ENCODE data around the gene TSPAN11.

The TSPAN11 gene

GRCh38 chr12:31029916-31030562 lies 103.5 kb downstream of the TSPAN11 start:
- in situ Hi-C loops (cut with HindIII; ENCODE audit: low sequenced_read_pairs): no loop called here
- TF ChIP-seq CTCF (IDR thresholded peaks at IDR 0.05; ENCODE audit: low read depth, low read length, missing control alignments): no peak

GRCh38 chr12:31031951-31032335 lies 105.4 kb downstream of the TSPAN11 start:
- in situ Hi-C loops (cut with HindIII; ENCODE audit: low sequenced_read_pairs): no loop called here
- no peak overlapping the region for H3K4me3 ChIP-seq (ENCODE audit: low read depth, low read length)
- no peak for TF ChIP-seq CTCF (IDR thresholded peaks at IDR 0.05; ENCODE audit: low read depth, low read length, missing control alignments)
- no peak for DNase-seq (ENCODE audit: low read depth)

More at GRCh38 chr12:31029916-31030562, 103.5 kb downstream of the TSPAN11 start:
- no peak overlapping the region for H3K4me3 ChIP-seq (ENCODE audit: low read depth, low read length)
- DNase-seq (ENCODE audit: low read depth): no peak

GRCh38 chr12:31033146-31033545 lies 106.6 kb downstream of the TSPAN11 start:
- no peak for DNase-seq (ENCODE audit: low read depth)
- no peak for TF ChIP-seq CTCF (IDR thresholded peaks at IDR 0.05; ENCODE audit: low read depth, low read length, missing control alignments)
- no peak overlapping the region for H3K4me3 ChIP-seq (ENCODE audit: low read depth, low read length)
- in situ Hi-C loops (cut with HindIII; ENCODE audit: low sequenced_read_pairs): no loop called here

- in situ Hi-C loops (cut with HindIII; ENCODE audit: low sequenced_read_pairs): no loop called here
- peak; percentile 36 for DNase-seq (ENCODE audit: low read depth)
- TF ChIP-seq CTCF (IDR thresholded peaks at IDR 0.05; ENCODE audit: low read depth, low read length, missing control alignments): no peak
- no peak overlapping the region for H3K4me3 ChIP-seq (ENCODE audit: low read depth, low read length)
These were observed 107.1 kb downstream of the TSPAN11 start for GRCh38 chr12:31033681-31034080.

- no peak overlapping the region for H3K4me3 ChIP-seq (ENCODE audit: low read depth, low read length)
- no peak for DNase-seq (ENCODE audit: low read depth)
- in situ Hi-C loops (cut with HindIII; ENCODE audit: low sequenced_read_pairs): no loop called here
- TF ChIP-seq CTCF (IDR thresholded peaks at IDR 0.05; ENCODE audit: low read depth, low read length, missing control alignments): no peak
These were observed 107.8 kb downstream of the TSPAN11 start for GRCh38 chr12:31034372-31034771.

- H3K4me3 ChIP-seq (ENCODE audit: low read depth, low read length): no peak overlapping the region
- TF ChIP-seq CTCF (IDR thresholded peaks at IDR 0.05; ENCODE audit: low read depth, low read length, missing control alignments): no peak
- in situ Hi-C loops (cut with HindIII; ENCODE audit: low sequenced_read_pairs): no loop called here
- no peak for DNase-seq (ENCODE audit: low read depth)
These were observed 108.7 kb downstream of the TSPAN11 start for GRCh38 chr12:31035226-31035625.

Measured in astrocyte of the cerebellum (primary cell).